ENCODE results near the gene ROCK2. TPM values are rescaled to one million over a fixed set of nuclear protein-coding genes. Genes with fewer than 3 reads are reported as not detected.
"Not testable (repeated sequence)": the region's sequence is repeated elsewhere in the genome, so short reads cannot be mapped to it uniquely, and the experiment has no call there.

Gene ROCK2
- total RNA-seq, 2 donors from 2014 or later: 15.0 to 17.6 TPM

- Mint-ChIP-seq H3K27me3 (no peaks in the 10 kb centered on the region), H3K4me1 (peaks cover 11% of the 10 kb centered on the region), H3K36me3 (ENCODE audit: low read depth) (peaks cover 6% of the 10 kb centered on the region), H3K4me3 (no peak overlapping the region), H3K27ac (no peak overlapping the region)
- ATAC-seq (no peak), DNase-seq (no peak)
- H3K9me3 ChIP-seq (ENCODE audit: control insufficient read depth, low read length, poor library complexity, severe bottlenecking): no peaks in the 10 kb centered on the region
Observed at GRCh38 chr2:11235583-11235982, 108.9 kb downstream of the ROCK2 start.

- Mint-ChIP-seq H3K27me3 (no peaks in the 10 kb centered on the region), H3K4me3 (no peak overlapping the region), H3K36me3 (ENCODE audit: low read depth) (peaks cover 6% of the 10 kb centered on the region), H3K4me1 (peaks cover 10% of the 10 kb centered on the region), H3K27ac (no peak overlapping the region)
- ATAC-seq: no peak
- no peak for DNase-seq
- H3K9me3 ChIP-seq (ENCODE audit: control insufficient read depth, low read length, poor library complexity, severe bottlenecking): no peaks in the 10 kb centered on the region
Observed at GRCh38 chr2:11234309-11234708, 110.1 kb downstream of the ROCK2 start.

GRCh38 chr2:11231193-11231592 is 113.2 kb downstream of the ROCK2 start:
- not testable (repeated sequence) for DNase-seq; ATAC-seq; H3K9me3 ChIP-seq (ENCODE audit: control insufficient read depth, low read length, poor library complexity, severe bottlenecking); H3K27me3 Mint-ChIP-seq; H3K27ac Mint-ChIP-seq; H3K4me1 Mint-ChIP-seq; H3K36me3 Mint-ChIP-seq (ENCODE audit: low read depth); H3K4me3 Mint-ChIP-seq

GRCh38 chr2:11228692-11229091 is 115.7 kb downstream of the ROCK2 start:
- DNase-seq: no peak
- ATAC-seq: no peak
- Mint-ChIP-seq H3K4me3 (no peak overlapping the region), H3K36me3 (ENCODE audit: low read depth) (peaks cover 7% of the 10 kb centered on the region), H3K27me3 (no peaks in the 10 kb centered on the region), H3K4me1 (peaks cover 7% of the 10 kb centered on the region), H3K27ac (no peak overlapping the region)
- H3K9me3 ChIP-seq (ENCODE audit: control insufficient read depth, low read length, poor library complexity, severe bottlenecking): no peaks in the 10 kb centered on the region

GRCh38 chr2:11227595-11227994 is 116.8 kb downstream of the ROCK2 start:
- no peak overlapping the region for H3K27ac Mint-ChIP-seq
- no peak overlapping the region for H3K4me3 Mint-ChIP-seq
- H3K27me3 Mint-ChIP-seq: no peaks in the 10 kb centered on the region
- peaks cover 10% of the 10 kb centered on the region for H3K4me1 Mint-ChIP-seq
- no peak for ATAC-seq
- peaks cover 9% of the 10 kb centered on the region for H3K36me3 Mint-ChIP-seq (ENCODE audit: low read depth)
- no peak for DNase-seq
- H3K9me3 ChIP-seq (ENCODE audit: control insufficient read depth, low read length, poor library complexity, severe bottlenecking): no peaks in the 10 kb centered on the region

GRCh38 chr2:11224887-11225286 is 119.5 kb downstream of the ROCK2 start:
- Mint-ChIP-seq H3K27ac (no peak overlapping the region), H3K27me3 (no peaks in the 10 kb centered on the region), H3K4me1 (peaks cover 12% of the 10 kb centered on the region), H3K4me3 (no peak overlapping the region), H3K36me3 (ENCODE audit: low read depth) (peaks cover 12% of the 10 kb centered on the region)
- no peaks in the 10 kb centered on the region for H3K9me3 ChIP-seq (ENCODE audit: control insufficient read depth, low read length, poor library complexity, severe bottlenecking)
- DNase-seq (no peak), ATAC-seq (no peak)

GRCh38 chr2:11222845-11223244 is 121.6 kb downstream of the ROCK2 start:
- no peak for ATAC-seq
- H3K4me3 Mint-ChIP-seq: no peak overlapping the region

GRCh38 chr2:11220445-11220844 is 124.0 kb downstream of the ROCK2 start:
- H3K4me3 Mint-ChIP-seq: no peak overlapping the region
- H3K4me1 Mint-ChIP-seq: peaks cover 6% of the 10 kb centered on the region
- no peaks in the 10 kb centered on the region for H3K27me3 Mint-ChIP-seq
- ATAC-seq (no peak), DNase-seq (no peak)
- H3K27ac Mint-ChIP-seq: no peak overlapping the region
- H3K9me3 ChIP-seq (ENCODE audit: control insufficient read depth, low read length, poor library complexity, severe bottlenecking): no peaks in the 10 kb centered on the region
- peaks cover 10% of the 10 kb centered on the region for H3K36me3 Mint-ChIP-seq (ENCODE audit: low read depth)

More at GRCh38 chr2:11222845-11223244, 121.6 kb downstream of the ROCK2 start:
- DNase-seq: no peak
- Mint-ChIP-seq H3K36me3 (ENCODE audit: low read depth) (peaks cover 10% of the 10 kb centered on the region), H3K4me1 (peaks cover 6% of the 10 kb centered on the region), H3K27me3 (no peaks in the 10 kb centered on the region), H3K27ac (no peak overlapping the region)
- H3K9me3 ChIP-seq (ENCODE audit: control insufficient read depth, low read length, poor library complexity, severe bottlenecking): no peaks in the 10 kb centered on the region

- DNase-seq (no peak), ATAC-seq (no peak)
- H3K4me3 Mint-ChIP-seq: no peak overlapping the region
- H3K4me1 Mint-ChIP-seq: peaks cover under 1% of the 10 kb centered on the region
- H3K36me3 Mint-ChIP-seq (ENCODE audit: low read depth): peaks cover 18% of the 10 kb centered on the region
- no peak overlapping the region for H3K27ac Mint-ChIP-seq
- no peaks in the 10 kb centered on the region for H3K27me3 Mint-ChIP-seq
- no peaks in the 10 kb centered on the region for H3K9me3 ChIP-seq (ENCODE audit: control insufficient read depth, low read length, poor library complexity, severe bottlenecking)
Observed at GRCh38 chr2:11215407-11215806, 129.0 kb downstream of the ROCK2 start.

- DNase-seq: no peak
- Mint-ChIP-seq H3K27me3 (no peaks in the 10 kb centered on the region), H3K4me1 (no peaks in the 10 kb centered on the region), H3K27ac (no peak overlapping the region), H3K36me3 (ENCODE audit: low read depth) (peaks cover 17% of the 10 kb centered on the region), H3K4me3 (no peak overlapping the region)
- ATAC-seq: no peak
- H3K9me3 ChIP-seq (ENCODE audit: control insufficient read depth, low read length, poor library complexity, severe bottlenecking): no peaks in the 10 kb centered on the region
Observed at GRCh38 chr2:11214770-11215169, 129.7 kb downstream of the ROCK2 start.

GRCh38 chr2:11213975-11214374 is 130.5 kb downstream of the ROCK2 start:
- no peak overlapping the region for H3K4me3 Mint-ChIP-seq
- H3K36me3 Mint-ChIP-seq (ENCODE audit: low read depth): peaks cover 17% of the 10 kb centered on the region
- no peaks in the 10 kb centered on the region for H3K9me3 ChIP-seq (ENCODE audit: control insufficient read depth, low read length, poor library complexity, severe bottlenecking)
- H3K4me1 Mint-ChIP-seq: no peaks in the 10 kb centered on the region
- DNase-seq: no peak
- ATAC-seq: no peak
- no peaks in the 10 kb centered on the region for H3K27me3 Mint-ChIP-seq
- H3K27ac Mint-ChIP-seq: no peak overlapping the region

GRCh38 chr2:11213090-11213638 is 131.3 kb downstream of the ROCK2 start:
- no peaks in the 10 kb centered on the region for H3K27me3 Mint-ChIP-seq
- H3K9me3 ChIP-seq (ENCODE audit: control insufficient read depth, low read length, poor library complexity, severe bottlenecking): no peaks in the 10 kb centered on the region
- ATAC-seq (no peak), DNase-seq (no peak)
- H3K36me3 Mint-ChIP-seq (ENCODE audit: low read depth): peaks cover 17% of the 10 kb centered on the region
- H3K4me1 Mint-ChIP-seq: no peaks in the 10 kb centered on the region
- no peak overlapping the region for H3K27ac Mint-ChIP-seq
- no peak overlapping the region for H3K4me3 Mint-ChIP-seq

GRCh38 chr2:11212645-11213044 is 131.8 kb downstream of the ROCK2 start:
- Mint-ChIP-seq H3K36me3 (ENCODE audit: low read depth) (peaks cover 17% of the 10 kb centered on the region), H3K4me1 (no peaks in the 10 kb centered on the region), H3K4me3 (no peak overlapping the region), H3K27me3 (no peaks in the 10 kb centered on the region), H3K27ac (no peak overlapping the region)
- DNase-seq (no peak), ATAC-seq (no peak)
- no peaks in the 10 kb centered on the region for H3K9me3 ChIP-seq (ENCODE audit: control insufficient read depth, low read length, poor library complexity, severe bottlenecking)

- H3K36me3 Mint-ChIP-seq (ENCODE audit: low read depth): peaks cover 11% of the 10 kb centered on the region
- H3K27ac Mint-ChIP-seq: peak overlapping the region; percentile 70
- no peak overlapping the region for H3K4me3 Mint-ChIP-seq
- H3K9me3 ChIP-seq (ENCODE audit: control insufficient read depth, low read length, poor library complexity, severe bottlenecking): no peaks in the 10 kb centered on the region
- no peaks in the 10 kb centered on the region for H3K27me3 Mint-ChIP-seq
- DNase-seq: no peak
- ATAC-seq: no peak
- H3K4me1 Mint-ChIP-seq: peaks cover 24% of the 10 kb centered on the region
Observed at GRCh38 chr2:11208083-11208482, 136.4 kb downstream of the ROCK2 start.

All from T-helper 17 cell (primary cell).